Activated T-cell treated with anti-CD3 and anti-CD28 coated beads for 4 hours (primary cell): Measurements from ENCODE around the gene ZNF566.
A peak's percentile ranks its signal among the peaks of the same experiment; 100 is the strongest.

Experiments
- DNase-seq: peaks from one replicate; pipeline ENCODE4 v3.0.0-alpha.2; 2020

ZNF566 gene

DNA sequence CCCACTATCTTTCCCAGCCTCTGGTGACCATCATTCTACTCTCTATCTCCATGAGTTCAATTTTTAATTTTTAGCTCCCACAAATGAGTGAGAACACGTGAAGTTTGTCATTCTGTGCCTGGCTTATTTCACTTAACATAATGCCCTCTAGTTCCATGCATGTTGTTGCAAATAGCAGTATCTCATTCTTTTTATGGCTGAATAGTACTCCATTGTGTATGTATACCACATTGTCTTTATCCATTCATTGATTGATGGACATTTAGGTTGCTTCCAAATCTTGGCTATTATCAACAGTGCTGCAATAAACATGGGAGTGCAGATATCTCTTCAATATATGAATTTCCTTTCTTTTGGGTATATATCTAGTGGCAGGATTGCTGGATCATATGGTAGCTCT is 48.0 kb downstream of the ZNF566 start:
- DNase-seq, result no peak

DNA sequence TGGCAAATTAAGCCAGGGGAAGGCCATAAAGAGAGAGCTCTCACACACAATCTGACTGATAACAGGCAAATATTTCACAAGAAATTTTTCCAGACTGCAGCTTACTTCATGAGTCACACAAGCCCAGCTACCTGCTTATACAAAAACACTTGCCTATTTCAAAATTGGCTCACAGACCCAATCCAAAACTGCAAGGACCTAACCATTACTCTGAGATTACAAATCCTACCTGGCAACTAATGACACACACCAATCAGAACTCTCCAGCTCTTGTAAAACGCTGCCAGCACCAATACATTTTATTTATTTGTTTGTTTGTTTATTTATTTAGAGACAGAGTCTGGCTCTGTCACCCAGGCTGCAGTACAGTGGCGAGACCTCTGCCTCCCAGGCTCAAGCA is 52.8 kb downstream of the ZNF566 start:
- no peak for DNase-seq

DNA sequence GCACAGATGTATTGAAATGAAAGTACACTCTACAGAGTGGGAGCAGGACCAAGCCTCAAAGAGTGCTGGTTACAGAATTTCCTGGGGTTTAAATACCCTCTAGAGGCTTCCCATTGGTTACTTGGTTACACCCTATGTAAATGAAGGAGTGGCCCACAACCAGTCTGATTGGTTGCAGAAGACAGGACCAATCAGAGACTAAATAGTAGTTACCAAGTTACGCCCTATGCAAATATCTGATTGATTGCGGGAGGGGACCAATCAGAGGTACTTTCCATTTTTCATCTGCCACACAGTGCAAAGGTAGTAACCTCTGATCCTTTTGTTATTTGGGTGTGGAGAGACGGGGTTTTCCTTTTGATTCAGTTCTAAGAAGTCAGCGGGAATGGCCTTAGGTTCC is 65.4 kb downstream of the ZNF566 start:
- DNase-seq, result no peak

- DNase-seq, result no peak
Measured at GRCh38 chr19:36421749-36422481, 67.4 kb downstream of the ZNF566 start.

- DNase-seq, result no peak
Measured at GRCh38 chr19:36420961-36421748, 68.2 kb downstream of the ZNF566 start.

DNA sequence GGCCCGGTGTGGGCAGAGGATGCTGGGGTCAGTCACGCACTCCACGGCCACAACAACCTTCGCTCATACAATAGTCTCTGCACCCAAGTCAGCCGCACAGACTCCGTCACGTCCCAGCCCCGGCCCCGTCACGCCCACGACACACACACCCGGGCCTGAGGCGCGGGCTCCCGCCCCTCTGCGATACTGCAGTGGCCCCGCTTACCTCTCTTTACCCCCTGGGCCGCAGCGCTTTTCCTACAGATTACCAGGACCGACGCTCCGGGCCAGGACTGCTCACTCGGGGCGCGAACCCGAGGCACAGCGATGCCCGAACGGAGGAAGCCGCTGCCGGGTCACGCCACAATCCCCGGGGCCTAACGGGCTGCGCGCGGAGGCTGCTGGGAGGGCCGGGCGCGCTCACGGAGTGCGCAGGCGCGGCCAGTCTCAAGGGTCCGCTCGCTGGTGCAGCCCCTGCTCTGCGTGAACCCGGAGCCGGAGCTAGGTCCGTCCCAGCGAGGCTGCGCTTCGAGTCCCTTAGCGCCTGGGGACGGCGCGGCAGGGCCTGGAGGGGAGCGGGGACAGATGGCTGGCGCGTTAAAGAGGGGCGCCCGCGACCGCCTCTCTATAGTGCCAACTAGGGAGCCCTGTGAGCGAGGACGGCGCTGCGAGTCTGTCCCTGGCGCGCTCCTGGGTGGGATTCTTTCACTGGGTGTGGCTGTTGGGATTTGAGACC is 70.9 kb downstream of the ZNF566 start, which contains the start of gene ZFP82:
ZFP82 (minus strand) TSS at position 358 of the 715 bp plus-strand sequence. CDS start 8,855 bp downstream, outside the sequence.
- DNase-seq, result peak; percentile 60

DNA sequence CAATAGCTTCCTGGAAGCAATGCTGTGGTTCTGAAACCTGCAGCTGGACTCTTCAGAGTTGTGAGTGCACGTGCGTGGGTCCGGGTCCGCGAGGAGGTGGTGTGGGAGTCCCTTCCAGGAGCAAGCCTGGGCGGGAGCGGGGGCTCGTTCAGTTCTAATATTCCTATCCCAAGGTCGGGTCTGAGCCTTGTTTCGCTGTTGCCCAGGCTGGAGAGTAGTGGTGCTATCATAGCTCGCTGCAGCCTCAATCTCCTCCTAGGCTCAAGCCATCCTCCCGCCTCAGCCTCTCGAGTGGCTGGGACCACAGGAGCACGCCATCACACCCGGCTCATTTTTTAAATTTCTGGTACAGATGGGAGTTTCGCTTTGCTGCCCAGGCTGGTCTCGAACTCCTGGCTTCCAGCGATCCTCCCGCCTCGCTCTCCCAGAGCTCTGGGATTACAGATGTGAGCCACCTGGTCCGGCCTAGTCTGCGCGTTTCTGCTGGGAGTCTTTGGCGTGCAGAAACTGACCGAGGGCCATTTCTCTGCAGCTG is 71.5 kb downstream of the ZNF566 start:
- no peak for DNase-seq

DNA sequence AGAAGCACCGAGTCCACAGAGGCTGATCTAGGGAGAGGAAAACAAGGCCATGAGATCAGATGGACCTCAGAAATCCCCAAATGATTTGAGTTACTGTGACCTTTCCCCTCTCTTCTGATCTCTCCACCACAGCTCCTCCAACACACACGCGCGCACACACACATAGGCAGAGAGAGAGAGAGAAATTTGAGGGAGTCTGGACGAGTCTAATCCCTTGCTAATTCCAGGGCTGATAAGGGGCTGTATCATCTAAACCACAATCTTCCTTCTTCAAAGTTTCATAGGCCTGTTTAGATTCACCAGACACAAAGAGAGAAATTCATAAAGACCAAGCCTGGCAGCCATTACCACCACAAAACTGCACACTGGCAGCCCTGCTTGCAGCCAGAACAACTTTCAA is 79.5 kb downstream of the ZNF566 start:
- DNase-seq, result no peak

DNA sequence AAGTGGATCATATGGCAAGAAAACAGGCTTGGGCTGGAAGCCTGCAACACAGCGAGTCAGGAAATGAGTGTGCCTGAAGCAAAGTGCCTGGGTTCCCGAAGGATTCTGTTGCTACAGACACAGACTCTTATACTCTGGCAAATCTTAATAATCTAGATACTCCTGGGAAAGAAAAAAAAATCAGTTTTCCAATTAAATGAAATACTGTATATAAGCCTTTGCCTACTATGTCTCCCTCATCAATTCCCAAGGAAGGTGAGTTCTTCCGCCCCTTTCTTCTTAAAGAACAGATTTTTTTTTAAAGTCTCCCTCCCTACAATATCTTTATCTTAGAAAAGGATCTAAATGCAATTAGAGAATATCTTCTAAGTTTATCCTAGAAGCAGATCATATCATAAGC is 81.3 kb downstream of the ZNF566 start:
- DNase-seq, result no peak

GRCh38 chr19:36404498-36404897 is 84.9 kb downstream of the ZNF566 start:
- no peak for DNase-seq

DNA sequence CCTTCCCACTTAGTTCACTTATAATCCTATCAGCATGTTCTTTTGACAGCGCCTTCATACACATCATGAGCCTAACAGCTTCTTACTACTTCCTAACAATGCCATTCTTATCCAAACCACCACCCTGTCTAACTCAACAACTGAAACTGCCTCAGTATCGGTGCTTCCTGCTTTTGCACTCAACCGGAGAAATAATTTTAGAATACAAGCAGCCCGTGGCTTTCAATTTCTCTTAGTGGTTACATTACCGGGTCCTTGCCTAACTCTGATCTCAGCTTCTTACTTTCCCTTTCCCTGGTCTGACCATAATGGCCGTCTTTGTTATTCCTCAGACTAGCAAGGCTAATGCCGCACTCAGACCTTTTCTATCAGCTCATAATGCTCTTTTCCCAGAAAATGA is 87.9 kb downstream of the ZNF566 start:
- DNase-seq, result no peak

- no peak for DNase-seq
Measured at GRCh38 chr19:36398571-36398970, 90.8 kb downstream of the ZNF566 start.
